Esophagus squamous epithelium (tissue), 4 donors: Measurements from ENCODE around the gene LENG9.

Source experiments
- CTCF ChIP-seq, 6 experiments: fragments of 450-650 bp in 4 of 6; fragments of 200-600 bp in 2 of 6; sonication (generic) in 2 of 6; IDR thresholded peaks; one replicate each; pipeline ENCODE4 v1.5.1; 2016 to 2019; ENCODE audit warnings: antibody characterized with exemption in 6 of 6, mild to moderate bottlenecking in 4 of 6, moderate library complexity in 4 of 6
- POLR2A ChIP-seq, 4 donors: fragments of 450-650 bp; IDR thresholded peaks; one replicate each; pipeline ENCODE4 v1.6.1; 2017; ENCODE audit warnings: antibody characterized with exemption in 4 of 4, mild to moderate bottlenecking in 4 of 4, moderate library complexity in 3 of 4

- TF ChIP-seq CTCF (IDR thresholded peaks at IDR 0.05) (no peak), POLR2A (IDR thresholded peaks at IDR 0.05) (no peak)
Measured at GRCh38 chr19:54424201-54424600, 39.4 kb downstream of the LENG9 start.
